Endothelial cell of umbilical vein (primary cell): ENCODE measurements around the gene PHLPP1. TPM values are rescaled to one million over a fixed set of nuclear protein-coding genes. Genes with fewer than 3 reads are reported as not detected.
A peak's percentile ranks its signal among the peaks of the same experiment; 100 is the strongest.

Experiments
- BruUV-seq: library from RNA; stranded (reverse); fragments of 400-500 nt; replicated peaks from 2 replicates; lab custom pipeline; 2021; lab: Mats Ljungman, UMichigan
- CTCF ChIA-PET: fragments of 300-600, 350-600 bp; sonication (Branson Sonifier 250); formaldehyde crosslinking; loops from one replicate; lab custom pipeline; 2021; ENCODE audit warnings: antibody characterized with exemption, inconsistent platforms; lab: Charles Lee
- POLR2A ChIA-PET: fragments of 300-600, 350-600 bp; sonication (Branson Sonifier 250); formaldehyde crosslinking; loops from one replicate; lab custom pipeline; 2021; ENCODE audit warnings: antibody characterized with exemption, inconsistent platforms; lab: Charles Lee
- DNase-seq: peaks from one replicate; pipeline ENCODE4 v3.0.0-alpha.2; 2011; ENCODE audit warnings: low read depth, low spot score
- FAIRE-seq: peaks from 2 replicates; lab custom pipeline; 2011; peaks lifted over from hg19 to GRCh38; lab: Jason Lieb, UNC
- H2AFZ ChIP-seq: 2 replicates; pipeline ENCODE4 v1.6.0; 2012; ENCODE audit warnings: low read depth, low read length, control low read depth, inconsistent platforms
- H3K27ac ChIP-seq: 2 replicates; pipeline ENCODE4 v1.5.1; 2011; ENCODE audit warnings: low read depth, mild to moderate bottlenecking, control low read depth, low read length, moderate library complexity; ENCODE audit not compliant: insufficient read depth
- H3K27me3 ChIP-seq, 2 experiments: 2 replicates each; pipeline versions ENCODE4 v1.6.0 to v1.6.1; 2011; ENCODE audit warnings: low read length in 2 of 2, mixed read lengths in 1 of 2; ENCODE audit not compliant: control insufficient read depth in 2 of 2, insufficient read depth in 2 of 2
- H3K36me3 ChIP-seq, 2 experiments: 2 replicates in 1 of 2; 3 replicates in 1 of 2; pipeline ENCODE4 v1.5.1; 2011; ENCODE audit warnings: low read length in 2 of 2, mild to moderate bottlenecking in 1 of 2, moderate library complexity in 1 of 2; ENCODE audit not compliant: control insufficient read depth in 2 of 2, insufficient read depth in 2 of 2; ENCODE audit errors: extremely low read depth in 1 of 2
- H3K4me1 ChIP-seq: 3 replicates; pipeline ENCODE4 v1.5.1; 2011; ENCODE audit warnings: mild to moderate bottlenecking, low read length; ENCODE audit not compliant: control insufficient read depth, insufficient read depth; ENCODE audit errors: extremely low read depth
- H3K4me2 ChIP-seq: 2 replicates; pipeline ENCODE4 v1.6.1; 2011; ENCODE audit warnings: low read length, control low read depth, mixed read lengths; ENCODE audit not compliant: insufficient read depth
- H3K4me3 ChIP-seq, 3 experiments: fragments of 200-600 bp in 1 of 3; sonication (generic), shearing (Covaris generic) in 1 of 3; replicated peaks in 1 of 3; 2 replicates each; pipeline ENCODE4 v1.5.1; 2011 to 2016; ENCODE audit warnings: control low read depth in 3 of 3, low read length in 3 of 3, mild to moderate bottlenecking in 2 of 3, inconsistent platforms in 1 of 3, low read depth in 1 of 3, moderate library complexity in 1 of 3; ENCODE audit not compliant: insufficient read depth in 1 of 3
- H3K79me2 ChIP-seq: 2 replicates; pipeline ENCODE4 v1.6.0; 2012; ENCODE audit warnings: low read length, inconsistent platforms; ENCODE audit not compliant: control insufficient read depth, insufficient read depth
- H3K9ac ChIP-seq: replicated peaks from 2 replicates; pipeline ENCODE3; 2011; ENCODE audit warnings: low read length, control low read depth; ENCODE audit not compliant: insufficient read depth; ENCODE audit errors: extremely low read depth
- H3K9me1 ChIP-seq: replicated peaks from 3 replicates; pipeline ENCODE4 v1.6.0; 2011; ENCODE audit warnings: mild to moderate bottlenecking, low read length; ENCODE audit not compliant: control insufficient read depth, insufficient read depth; ENCODE audit errors: extremely low read depth
- H3K9me3 ChIP-seq: replicated peaks from 2 replicates; pipeline ENCODE4 v1.5.1; 2012; ENCODE audit warnings: low read length, inconsistent platforms; ENCODE audit not compliant: control insufficient read depth, insufficient read depth
- H4K20me1 ChIP-seq: replicated peaks from 2 replicates; pipeline ENCODE3; 2011; ENCODE audit warnings: mild to moderate bottlenecking, low read length; ENCODE audit not compliant: control insufficient read depth, insufficient read depth; ENCODE audit errors: extremely low read depth
- EZH2 ChIP-seq: IDR thresholded peaks from 2 replicates; pipeline ENCODE4 v1.6.1; 2012; ENCODE audit warnings: borderline replicate concordance, low read depth, mild to moderate bottlenecking, moderate library complexity, low read length, inconsistent platforms; ENCODE audit not compliant: severe bottlenecking
- FOS ChIP-seq: IDR thresholded peaks from 2 replicates; pipeline ENCODE4 v1.6.1; 2011; ENCODE audit warnings: mild to moderate bottlenecking, low read length, moderate library complexity, borderline replicate concordance; ENCODE audit not compliant: insufficient read depth
- GATA2 ChIP-seq: IDR thresholded peaks from 2 replicates; pipeline ENCODE4 v1.7.0; 2011; ENCODE audit warnings: low read depth, mild to moderate bottlenecking, moderate library complexity, mixed read lengths, low read length; ENCODE audit not compliant: insufficient read length, insufficient read depth
- JUN ChIP-seq: IDR thresholded peaks from 2 replicates; pipeline ENCODE4 v1.6.1; 2011; ENCODE audit warnings: borderline replicate concordance, low read depth; ENCODE audit not compliant: insufficient read length, insufficient read depth
- MAX ChIP-seq: IDR thresholded peaks from 2 replicates; pipeline ENCODE4 v1.6.1; 2011; ENCODE audit not compliant: insufficient read depth, insufficient read length
- MYC ChIP-seq: IDR thresholded peaks from one replicate; pipeline ENCODE4 v1.6.1; 2011; ENCODE audit warnings: mild to moderate bottlenecking, low read depth, low read length
- POLR2A ChIP-seq: IDR thresholded peaks from 2 replicates; pipeline ENCODE4 v1.6.1; 2012; ENCODE audit warnings: low read depth, mild to moderate bottlenecking, control low read depth, low read length
- POLR2AphosphoS5 ChIP-seq: IDR thresholded peaks from 2 replicates; pipeline ENCODE4 v1.6.1; 2012; ENCODE audit warnings: low read depth, mild to moderate bottlenecking, control low read depth, low read length, moderate library complexity; ENCODE audit not compliant: insufficient read depth
- dilution Hi-C: fragments of 300-500 bp; cut with MboI; formaldehyde crosslinking; loops from one replicate; pipeline ENCODE4 v1.15.0; 2019; ENCODE audit warnings: low sequenced_read_pairs; ENCODE audit not compliant: extremely low pct_ligation_motif_present
- intact Hi-C: fragments of 100-400 bp; cut with micrococcal nuclease; formaldehyde crosslinking; loops from one replicate; pipeline ENCODE4 v1.10.0; 2022
- polyA plus RNA-seq, 4 experiments: library from polyadenylated mRNA; depleted of rRNA in 3 of 4; stranded (reverse) in 3 of 4; unstranded in 1 of 4; fragments of >200 nt; gene quantifications; 2 replicates each; pipeline versions ENCODE4 v1.2.1 to v1.2.3, GENCODE V29; 2011 to 2012; ENCODE audit warnings: missing spikeins in 1 of 4
- total RNA-seq: library from RNA; stranded (reverse); gene quantifications from 2 replicates; pipeline ENCODE4 v1.2.3, GENCODE V29; 2021
- TF ChIP-seq, protein P1 (sequence below), 2 donors: IDR thresholded peaks; 1 replicate in 1 of 2; 2 replicates in 1 of 2; pipeline ENCODE4 v1.5.1; 2011; ENCODE audit warnings: low read length in 2 of 2, mild to moderate bottlenecking in 2 of 2, moderate library complexity in 2 of 2, control low read depth in 1 of 2, inconsistent platforms in 1 of 2, low read depth in 1 of 2; ENCODE audit not compliant: insufficient read depth in 1 of 2; ENCODE audit errors: extremely low read depth in 1 of 2

PHLPP1 gene
- total and polyA plus RNA-seq, 2 donors (not counting 3 experiments of a cell fraction or from before 2014, with no cell fraction given), result 4.0 to 10.8 TPM

DNA sequence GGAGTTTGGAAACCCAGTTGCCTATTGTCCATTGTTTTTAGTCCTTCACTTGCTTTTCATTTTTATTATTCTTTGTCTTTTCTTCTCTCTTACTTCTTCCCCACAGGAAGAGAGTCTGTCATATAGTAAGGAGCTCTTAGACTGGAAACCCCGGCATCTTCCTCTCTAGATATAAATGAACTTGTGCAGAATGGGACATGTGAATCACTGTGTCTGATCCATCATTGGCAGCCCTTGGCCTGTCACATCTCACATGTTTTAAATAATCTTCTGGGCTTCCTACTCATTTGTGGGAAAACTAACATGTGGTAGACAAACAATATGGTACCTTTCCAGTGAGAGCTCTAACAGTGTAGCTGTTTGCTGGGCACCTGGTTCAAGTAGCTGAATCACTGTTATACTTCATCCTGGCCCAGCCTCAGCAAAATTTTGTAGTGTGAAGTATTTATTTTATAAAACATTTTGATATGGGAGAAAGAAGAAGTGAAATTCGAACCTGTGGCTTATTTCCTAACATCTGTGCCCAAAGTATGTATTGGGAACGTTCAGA is 112.8 kb downstream of the PHLPP1 start:
- intact Hi-C loops (no loop called here), dilution Hi-C loops (no loop called here)
- H2AFZ ChIP-seq, result no peak overlapping the region
- peak; percentile 61 for DNase-seq
- no peaks in the 10 kb centered on the region for H3K36me3 ChIP-seq
- TF ChIP-seq GATA2 (no peak), POLR2A (no peak), MAX (no peak), MYC (no peak), POLR2AphosphoS5 (no peak), FOS (no peak), JUN (no peak), EZH2 (no peak)
- TF ChIP-seq, protein P1, sequence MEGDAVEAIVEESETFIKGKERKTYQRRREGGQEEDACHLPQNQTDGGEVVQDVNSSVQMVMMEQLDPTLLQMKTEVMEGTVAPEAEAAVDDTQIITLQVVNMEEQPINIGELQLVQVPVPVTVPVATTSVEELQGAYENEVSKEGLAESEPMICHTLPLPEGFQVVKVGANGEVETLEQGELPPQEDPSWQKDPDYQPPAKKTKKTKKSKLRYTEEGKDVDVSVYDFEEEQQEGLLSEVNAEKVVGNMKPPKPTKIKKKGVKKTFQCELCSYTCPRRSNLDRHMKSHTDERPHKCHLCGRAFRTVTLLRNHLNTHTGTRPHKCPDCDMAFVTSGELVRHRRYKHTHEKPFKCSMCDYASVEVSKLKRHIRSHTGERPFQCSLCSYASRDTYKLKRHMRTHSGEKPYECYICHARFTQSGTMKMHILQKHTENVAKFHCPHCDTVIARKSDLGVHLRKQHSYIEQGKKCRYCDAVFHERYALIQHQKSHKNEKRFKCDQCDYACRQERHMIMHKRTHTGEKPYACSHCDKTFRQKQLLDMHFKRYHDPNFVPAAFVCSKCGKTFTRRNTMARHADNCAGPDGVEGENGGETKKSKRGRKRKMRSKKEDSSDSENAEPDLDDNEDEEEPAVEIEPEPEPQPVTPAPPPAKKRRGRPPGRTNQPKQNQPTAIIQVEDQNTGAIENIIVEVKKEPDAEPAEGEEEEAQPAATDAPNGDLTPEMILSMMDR (IDR thresholded peaks at IDR 0.05; ENCODE audit: extremely low read depth in 1 of 2, insufficient read depth in 1 of 2, low read depth in 1 of 2, low read length in 2 of 2), result no peak
- POLR2A ChIA-PET, result no interaction called here
- no peaks in the 10 kb centered on the region for H3K9me3 ChIP-seq
- H3K9ac ChIP-seq, result no peak overlapping the region
- no peak for FAIRE-seq
- no TSS peak for BruUV-seq
- no peaks in the 10 kb centered on the region for H4K20me1 ChIP-seq
- no peak overlapping the region for H3K27ac ChIP-seq
- H3K4me3 ChIP-seq, result no peak overlapping the region
- no peaks in the 10 kb centered on the region for H3K79me2 ChIP-seq
- peaks cover 17% of the 10 kb centered on the region for H3K4me1 ChIP-seq
- no peaks in the 10 kb centered on the region for H3K9me1 ChIP-seq
- H3K27me3 ChIP-seq, result no peaks in the 10 kb centered on the region
- CTCF ChIA-PET, result no interaction called here
- no peak overlapping the region for H3K4me2 ChIP-seq
